ENCODE measurements around the gene MYBBP1A.

DNA sequence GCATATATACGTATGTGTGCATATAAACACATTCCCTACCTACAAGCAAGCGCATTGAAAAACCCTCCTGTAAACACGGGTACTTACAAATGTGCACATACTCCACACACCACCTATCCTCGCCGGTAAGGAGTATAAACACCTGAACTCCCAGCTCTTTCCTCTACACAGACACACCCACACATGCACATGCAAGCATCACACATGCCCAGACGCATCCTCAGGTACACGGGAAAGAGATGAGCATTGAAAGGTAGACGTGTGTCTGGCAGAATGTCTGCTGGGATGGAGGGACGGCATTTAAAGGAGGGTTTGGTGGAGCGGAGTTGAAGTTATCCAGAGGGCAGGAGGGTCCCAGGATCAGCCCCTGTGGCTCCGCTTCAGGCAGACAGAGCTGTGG, 24.5 kb upstream of the MYBBP1A start:
- TF ChIP-seq, protein P1, sequence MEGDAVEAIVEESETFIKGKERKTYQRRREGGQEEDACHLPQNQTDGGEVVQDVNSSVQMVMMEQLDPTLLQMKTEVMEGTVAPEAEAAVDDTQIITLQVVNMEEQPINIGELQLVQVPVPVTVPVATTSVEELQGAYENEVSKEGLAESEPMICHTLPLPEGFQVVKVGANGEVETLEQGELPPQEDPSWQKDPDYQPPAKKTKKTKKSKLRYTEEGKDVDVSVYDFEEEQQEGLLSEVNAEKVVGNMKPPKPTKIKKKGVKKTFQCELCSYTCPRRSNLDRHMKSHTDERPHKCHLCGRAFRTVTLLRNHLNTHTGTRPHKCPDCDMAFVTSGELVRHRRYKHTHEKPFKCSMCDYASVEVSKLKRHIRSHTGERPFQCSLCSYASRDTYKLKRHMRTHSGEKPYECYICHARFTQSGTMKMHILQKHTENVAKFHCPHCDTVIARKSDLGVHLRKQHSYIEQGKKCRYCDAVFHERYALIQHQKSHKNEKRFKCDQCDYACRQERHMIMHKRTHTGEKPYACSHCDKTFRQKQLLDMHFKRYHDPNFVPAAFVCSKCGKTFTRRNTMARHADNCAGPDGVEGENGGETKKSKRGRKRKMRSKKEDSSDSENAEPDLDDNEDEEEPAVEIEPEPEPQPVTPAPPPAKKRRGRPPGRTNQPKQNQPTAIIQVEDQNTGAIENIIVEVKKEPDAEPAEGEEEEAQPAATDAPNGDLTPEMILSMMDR (IDR thresholded peaks at IDR 0.05), result no peak
- TF ChIP-seq ZFX (IDR thresholded peaks at IDR 0.05; ENCODE audit: borderline replicate concordance), result no peak

Data from 22Rv1 (cell line).